GM21619 (cell line): ENCODE measurements around the gene SCYGR7.
"Not testable (repeated sequence)": the region's sequence is repeated elsewhere in the genome, so short reads cannot be mapped to it uniquely, and the experiment has no call there.

ENCODE experiments used
- ATAC-seq: cut with Tn5 transposase; IDR thresholded peaks from one replicate; pipeline ENCODE4 v1.9.1; 2021; ENCODE audit not compliant: unreplicated experiment

The SCYGR7 gene, protein sequence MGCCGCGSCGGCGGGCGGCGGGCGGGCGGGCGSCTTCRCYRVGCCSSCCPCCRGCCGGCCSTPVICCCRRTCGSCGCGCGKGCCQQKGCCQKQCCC

DNA sequence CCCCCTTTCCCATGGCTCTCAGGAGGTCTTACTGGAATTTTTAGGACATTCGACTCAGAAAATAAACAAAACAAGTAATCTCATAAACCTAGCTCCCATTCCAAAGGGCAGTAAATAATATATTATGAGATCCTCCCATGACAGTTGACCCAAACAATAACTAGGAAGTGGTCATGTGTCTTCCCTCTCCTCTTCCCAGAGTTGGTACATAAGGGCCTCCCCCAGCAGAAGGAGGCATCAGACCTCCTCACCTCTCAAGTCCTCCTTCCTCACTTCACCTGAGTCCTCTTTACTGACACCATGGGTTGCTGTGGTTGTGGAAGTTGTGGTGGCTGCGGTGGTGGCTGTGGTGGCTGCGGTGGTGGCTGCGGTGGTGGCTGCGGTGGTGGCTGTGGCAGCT, at the start of gene SCYGR7:
SCYGR7 (plus strand) TSS at position 301 of the 400 bp plus-strand sequence; CDS start at position 301, 0 bp downstream.
- ATAC-seq = no peak

DNA sequence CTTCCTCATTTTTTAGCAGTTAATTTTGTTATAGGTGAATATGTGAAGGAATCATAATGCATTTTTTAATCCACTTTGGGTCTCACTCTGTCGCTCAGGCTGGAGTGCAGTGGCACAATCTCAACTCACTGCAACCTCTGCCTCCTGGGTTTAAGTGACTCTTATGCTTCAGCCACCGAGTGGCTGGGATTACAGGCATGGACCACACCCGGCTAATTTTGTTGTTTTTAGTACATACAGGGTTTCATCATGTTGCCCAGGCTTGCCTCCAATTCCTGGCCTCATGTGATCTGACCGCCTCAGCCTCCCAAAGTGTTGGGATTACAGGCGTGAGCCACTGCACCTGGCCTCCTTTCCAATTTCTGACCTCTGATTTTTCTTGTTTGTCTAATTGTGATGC, 43.9 kb upstream of the SCYGR7 start:
- ATAC-seq = no peak

DNA sequence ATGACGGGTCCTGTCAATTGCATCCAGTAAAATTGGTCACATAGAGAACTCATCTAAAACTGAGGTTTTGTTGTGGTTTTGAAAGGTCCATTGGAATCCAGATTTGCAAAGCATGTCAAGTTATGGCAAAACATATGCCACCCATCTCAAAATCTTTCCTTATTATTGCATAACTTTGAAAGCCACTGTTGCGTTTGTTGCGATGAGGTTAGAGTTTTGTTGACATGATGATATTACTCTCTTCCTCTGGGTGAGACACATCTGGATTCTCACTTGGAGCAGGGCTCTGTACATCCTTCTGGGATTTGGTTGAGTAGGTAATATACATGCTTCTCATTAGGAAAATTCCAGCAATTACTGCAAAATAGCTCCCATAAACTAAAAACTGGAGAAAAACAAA, 40.9 kb upstream of the SCYGR7 start:
- no peak for ATAC-seq

DNA sequence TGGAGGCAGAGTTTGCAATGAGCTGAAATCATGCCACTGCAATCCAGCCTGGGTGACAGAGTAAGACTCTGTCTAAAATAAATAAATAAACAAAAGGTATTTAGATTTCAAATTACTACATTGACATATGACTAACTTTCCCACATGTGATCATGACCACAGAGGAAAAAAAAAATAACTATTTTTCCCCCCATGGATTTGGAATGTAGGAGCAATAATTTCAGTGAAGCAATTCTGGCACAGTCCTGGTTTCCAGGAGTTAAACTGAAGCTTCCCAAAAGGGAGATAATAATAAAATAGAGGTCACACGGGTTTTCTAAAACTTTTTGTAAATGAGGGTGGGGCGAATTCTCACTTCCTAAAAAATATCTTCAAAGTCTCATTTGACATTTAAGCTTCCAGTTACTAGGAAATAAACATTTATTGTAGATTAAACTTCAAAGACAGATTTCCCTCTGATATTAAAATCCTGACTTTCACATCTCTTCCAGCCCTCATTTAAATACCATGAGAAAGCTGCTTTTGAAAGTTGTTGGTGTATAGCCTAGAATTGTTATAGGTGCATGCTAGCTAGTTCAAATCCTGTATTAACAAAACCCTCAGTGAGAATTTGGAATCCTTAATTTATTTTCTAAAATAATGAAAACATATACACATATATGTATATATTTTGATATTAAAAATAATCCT, 31.0 kb upstream of the SCYGR7 start:
- ATAC-seq = no peak

DNA sequence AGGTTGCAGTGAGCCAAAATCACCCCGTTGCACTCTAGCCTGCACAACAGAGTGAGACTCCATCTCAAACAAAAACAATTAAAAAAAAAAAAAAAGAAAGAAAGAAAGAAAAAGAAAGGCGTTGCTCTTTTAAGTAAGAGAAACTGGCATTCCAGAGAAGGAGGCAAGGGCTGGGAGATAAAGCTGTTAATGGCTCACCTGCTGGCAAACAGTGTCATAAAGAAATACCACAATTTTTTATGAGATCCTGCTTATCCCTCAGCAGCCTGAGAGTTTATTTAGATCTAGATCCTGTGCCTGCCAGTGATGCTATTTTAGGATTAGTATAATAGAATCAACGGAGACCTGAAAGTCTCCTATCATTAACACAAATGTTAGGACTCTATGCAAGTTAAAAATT, 26.6 kb upstream of the SCYGR7 start:
- no peak for ATAC-seq

DNA sequence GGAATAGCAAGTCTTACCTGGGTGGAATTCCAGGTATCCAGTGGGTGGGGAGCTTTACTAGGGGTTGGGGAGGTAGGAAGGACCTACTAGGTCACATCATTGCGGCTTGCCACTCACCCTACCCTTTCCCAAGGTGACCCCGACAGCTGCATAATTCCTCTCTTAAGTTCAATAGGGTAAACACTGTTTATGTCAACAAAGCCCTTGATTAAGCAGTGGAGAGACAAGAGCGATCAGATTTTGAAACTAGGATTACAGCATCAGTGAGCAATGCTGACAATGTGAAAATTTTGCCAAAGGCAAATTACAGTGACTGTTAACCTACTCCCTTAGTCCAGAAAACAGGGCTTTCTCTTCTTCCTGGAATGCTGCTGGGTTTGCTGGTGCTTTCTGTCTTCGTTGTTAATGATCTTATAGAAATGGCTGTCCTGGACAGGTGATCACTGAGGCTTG, 24.8 kb upstream of the SCYGR7 start:
- no peak for ATAC-seq

DNA sequence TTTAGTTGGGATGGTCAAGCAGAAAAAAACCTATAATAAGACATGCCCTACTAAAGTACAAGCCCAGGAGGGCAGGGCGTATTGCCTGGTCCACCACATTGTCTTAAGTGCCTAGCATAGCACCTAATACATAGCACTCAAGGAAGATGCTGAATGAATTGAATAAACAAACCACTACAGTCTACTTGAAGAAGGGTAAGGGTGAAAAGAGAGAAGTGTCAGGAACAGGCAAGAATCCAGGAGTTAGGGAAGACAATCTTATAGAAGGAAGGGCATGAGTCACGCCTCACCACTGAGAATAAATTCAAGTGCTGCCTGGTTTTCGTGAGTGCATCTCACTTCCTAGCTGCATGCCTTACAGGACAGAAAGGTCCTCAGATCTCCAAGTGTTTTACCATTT, 24.2 kb upstream of the SCYGR7 start:
- no peak for ATAC-seq

DNA sequence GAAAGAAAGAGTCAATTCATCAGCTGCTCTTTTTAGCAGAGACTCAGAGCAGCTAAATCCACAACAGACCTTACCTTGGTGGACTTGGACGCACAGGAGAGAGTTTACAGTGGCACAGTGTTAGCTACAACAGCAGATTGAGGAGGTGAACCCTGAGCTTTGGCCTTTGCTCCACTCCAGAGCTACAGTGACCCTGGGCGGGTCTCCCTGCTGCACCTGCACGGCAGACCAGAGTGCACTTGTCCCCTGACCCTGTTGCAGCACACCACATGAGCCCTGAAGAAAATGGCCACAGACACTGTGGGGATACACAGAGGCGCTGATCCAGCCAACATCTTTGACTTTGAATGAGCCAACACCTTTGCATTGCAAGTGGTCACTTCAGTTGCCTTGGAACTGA, 21.3 kb upstream of the SCYGR7 start:
- no peak for ATAC-seq

DNA sequence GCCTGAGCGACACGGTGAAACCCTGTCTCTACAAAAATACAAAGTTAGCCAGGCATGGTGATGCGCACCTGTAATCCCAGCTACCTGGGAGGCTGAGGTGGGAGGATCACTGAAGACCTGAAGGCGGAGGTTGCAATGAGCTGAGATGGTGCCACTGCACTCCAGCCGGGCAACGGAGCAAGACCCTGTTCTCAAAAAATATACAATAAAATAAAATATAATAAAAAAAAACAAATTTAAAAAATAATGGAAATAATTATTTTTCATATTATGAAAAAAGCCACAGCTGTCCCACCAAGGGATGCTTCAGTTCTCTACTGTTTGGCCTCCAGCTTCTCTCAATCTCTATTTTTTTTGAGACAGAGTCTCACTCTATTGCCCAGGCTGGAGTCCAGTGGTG, 20.7 kb upstream of the SCYGR7 start:
- no peak for ATAC-seq

DNA sequence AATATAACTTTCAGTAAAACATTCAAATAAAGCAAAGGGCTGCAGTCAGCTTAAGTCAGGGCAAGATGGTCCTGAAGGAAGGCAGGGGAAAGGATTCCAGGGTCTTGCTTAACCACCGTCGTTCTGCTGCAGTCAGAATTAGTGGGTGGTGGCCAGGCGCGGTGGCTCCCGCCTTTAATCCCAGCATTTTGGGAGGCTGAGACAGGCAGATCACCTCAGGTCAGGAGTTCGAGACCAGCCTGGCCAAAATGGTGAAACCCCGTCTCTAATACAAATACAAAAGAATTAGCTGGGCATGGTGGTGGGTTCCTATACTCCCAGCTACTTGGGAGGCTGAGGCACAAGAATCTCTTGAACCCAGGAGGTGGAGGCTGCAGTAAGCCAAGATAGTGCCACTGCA, 17.1 kb upstream of the SCYGR7 start:
- ATAC-seq = no peak

DNA sequence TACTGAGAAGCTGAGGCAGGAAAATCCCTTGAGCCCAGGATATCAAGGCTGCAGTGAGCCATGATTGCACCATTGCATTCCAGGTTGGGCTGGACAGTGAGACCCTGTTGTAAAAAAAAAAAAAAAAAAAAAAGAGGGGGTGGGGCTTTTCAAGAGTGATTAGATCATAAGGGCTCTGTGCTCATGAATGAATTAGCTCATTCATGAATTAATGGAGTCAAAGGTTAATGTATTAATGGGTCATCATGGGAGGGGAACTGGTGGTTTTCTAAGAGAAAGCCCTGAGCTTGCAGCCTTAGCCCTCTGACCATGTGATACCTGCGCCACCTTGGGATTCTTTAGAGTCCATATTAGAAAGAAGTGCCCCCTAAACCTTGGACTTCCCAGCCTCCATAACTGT, 14.8 kb upstream of the SCYGR7 start:
- no peak for ATAC-seq

DNA sequence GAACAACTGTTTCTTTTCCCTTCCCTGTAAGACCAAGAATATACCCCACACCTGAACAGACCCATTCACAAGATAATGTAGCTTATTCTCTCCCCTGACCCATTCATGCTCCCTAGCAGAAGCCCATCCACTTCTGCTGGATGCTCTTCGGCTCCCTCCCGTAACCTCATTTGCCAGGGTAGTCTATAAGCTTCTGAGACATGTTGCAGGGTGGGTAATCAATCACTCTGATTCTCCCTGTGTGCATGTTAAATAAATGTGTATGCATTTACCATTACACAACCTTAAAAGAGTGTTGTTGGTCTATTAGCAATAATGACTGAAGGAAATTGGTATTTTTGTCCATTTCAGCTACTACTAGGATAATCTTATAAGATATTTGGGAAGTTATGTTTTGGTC, 11.6 kb upstream of the SCYGR7 start:
- ATAC-seq = no peak

DNA sequence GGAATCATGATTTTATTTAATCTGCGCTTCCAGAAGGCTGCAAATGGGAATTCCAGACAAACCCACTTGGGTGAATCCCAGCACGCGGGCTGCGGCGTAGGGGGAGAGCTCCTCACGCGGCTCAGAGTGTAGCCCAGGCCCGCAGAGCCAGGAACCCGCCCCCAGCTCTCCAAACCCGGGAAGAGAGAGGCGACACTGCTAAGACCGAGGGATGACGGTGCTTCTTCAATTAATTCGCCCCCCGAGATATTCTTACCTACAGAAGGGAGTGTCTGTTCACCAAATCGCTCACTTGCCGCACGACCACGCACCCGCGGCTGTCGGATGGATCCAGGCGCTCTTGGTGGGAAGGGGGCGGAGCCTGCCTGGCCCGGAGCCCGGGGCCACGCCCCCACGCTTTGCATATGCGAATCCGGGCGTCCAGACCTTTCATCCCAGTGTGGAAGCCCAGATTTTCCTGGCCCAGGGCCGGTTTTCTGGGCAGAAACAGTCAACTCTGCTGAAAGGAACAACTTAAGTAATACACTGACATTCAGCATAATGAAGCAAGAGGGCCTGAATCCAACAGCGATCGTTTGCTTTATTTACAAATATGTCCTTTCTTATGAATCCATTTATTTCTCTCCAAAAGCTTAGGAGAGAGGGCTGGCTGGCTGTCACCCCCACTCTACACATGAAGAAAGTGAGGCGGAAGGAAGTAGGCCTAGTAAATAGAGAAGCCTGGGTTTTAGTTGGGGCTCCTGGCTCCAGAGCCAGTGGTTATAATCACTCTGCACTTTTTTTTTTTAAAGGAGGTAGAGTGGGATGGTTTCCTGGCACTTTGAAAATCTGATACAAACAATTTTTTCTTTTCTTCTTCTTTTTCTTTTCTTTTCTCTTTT, 10.2 kb upstream of the SCYGR7 start, which contains the start of gene SLC19A3:
SLC19A3 (minus strand) TSS at position 342 of the 881 bp plus-strand sequence. CDS start 15,710 bp downstream, outside the sequence.
- no peak for ATAC-seq

DNA sequence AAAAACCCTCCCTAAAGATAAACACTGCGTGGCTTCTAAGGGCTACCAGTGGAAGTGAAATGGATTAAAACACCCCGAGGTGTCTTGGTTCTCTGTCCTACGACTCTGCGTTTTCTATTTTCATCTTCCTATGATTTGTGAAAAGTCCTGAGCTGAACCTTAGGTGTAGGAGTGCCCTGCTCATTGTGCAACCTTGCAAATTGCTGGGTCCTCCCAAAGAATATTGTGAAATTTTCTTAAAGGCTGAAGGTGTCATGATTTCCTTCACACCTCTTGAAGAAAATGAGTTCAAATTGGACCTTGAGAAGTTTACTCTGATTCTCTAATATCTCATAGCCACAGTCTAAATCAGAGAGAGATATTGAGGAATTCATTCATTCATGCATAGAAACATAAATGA, 8.5 kb upstream of the SCYGR7 start:
- ATAC-seq = no peak

DNA sequence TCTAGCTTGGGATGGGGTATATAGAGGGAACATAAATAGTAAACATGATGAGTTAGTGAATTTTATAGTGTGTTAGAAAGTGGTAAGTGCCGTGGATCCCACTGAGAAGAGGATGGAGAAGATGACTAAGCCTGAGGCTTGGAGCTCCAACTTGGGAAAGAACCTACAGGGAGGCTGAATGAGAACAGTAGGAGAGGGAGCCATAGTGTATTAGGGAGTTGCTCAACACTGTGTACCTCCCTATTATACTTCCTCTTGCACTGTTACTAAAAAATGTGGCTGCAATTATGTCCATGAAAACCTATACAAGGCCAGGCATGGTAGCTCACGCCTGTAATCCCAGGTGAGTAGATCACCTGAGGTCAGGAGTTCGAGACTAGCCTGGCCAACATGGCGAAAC, 7.5 kb upstream of the SCYGR7 start:
- no peak for ATAC-seq

DNA sequence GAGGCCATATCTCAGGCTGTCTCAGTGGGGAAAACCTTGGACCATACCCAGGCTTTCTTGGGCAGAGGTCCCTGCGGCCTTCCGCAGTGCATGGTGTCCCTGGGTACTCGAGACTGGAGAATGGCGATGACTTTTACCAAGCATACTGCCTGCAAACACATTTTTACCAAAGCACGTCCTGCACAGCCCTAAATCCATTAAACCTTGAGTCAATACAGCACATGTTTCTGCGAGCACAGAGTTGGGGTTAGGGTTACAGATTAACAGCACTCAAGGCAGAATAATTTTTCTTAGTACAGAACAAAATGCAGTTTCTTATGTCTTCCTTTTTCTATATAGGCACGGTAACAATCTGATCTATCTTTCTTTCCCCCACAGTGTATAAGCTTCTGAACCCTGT, 5.3 kb upstream of the SCYGR7 start:
- not testable (repeated sequence) for ATAC-seq

DNA sequence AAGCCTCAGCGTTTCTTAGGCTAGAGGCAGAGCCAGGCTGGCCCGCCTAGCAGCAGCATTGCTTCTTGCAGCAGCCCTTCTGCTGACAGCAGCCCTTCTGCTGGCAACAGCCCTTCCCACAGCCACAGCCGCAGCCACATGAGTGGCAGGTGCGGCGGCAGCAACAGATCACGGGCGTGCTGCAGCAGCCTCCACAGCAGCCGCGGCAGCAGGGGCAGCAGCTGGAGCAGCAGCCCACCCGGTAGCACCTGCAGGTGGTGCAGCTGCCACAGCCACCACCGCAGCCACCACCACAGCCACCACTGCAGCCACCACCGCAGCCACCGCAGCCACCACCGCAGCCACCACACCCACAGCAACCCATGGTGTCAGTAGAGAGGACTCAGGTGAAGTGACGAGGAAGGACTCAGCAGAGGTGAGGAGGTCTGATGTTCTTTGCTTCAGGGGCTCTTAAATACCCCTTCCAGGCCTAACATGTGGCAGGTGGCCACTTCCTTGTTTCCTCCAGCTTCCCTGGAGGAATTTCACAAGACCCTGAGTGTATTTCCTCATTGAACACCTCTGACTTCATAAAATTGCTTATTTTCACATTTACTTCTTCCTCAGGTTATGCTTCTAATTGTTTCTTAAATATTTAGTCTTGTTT, 3.6 kb upstream of the SCYGR7 start, which contains the start of gene SCYGR6:
SCYGR6 (minus strand) TSS at position 364 of the 646 bp plus-strand sequence; CDS start at position 364, 0 bp downstream.
- ATAC-seq = no peak

DNA sequence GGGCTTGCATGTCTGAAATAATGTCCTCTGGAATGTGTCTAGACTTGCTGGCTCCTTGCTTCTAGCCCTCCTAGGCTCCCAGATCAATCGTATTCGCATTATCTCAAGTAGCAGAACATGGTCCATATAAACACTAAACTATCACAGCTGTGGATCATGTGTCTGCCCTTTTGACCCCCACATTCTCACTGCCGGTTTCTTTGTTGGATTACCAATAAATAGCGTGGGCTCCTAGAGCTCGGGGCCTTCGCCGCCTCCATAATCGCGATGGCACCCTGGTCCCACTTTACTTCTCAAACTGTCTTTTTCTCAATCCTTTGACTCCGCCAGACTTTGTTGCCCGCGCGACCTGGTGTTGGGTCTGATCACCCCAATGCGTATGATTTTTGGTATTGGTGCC, 11.2 kb downstream of the SCYGR7 start:
- ATAC-seq = no peak

DNA sequence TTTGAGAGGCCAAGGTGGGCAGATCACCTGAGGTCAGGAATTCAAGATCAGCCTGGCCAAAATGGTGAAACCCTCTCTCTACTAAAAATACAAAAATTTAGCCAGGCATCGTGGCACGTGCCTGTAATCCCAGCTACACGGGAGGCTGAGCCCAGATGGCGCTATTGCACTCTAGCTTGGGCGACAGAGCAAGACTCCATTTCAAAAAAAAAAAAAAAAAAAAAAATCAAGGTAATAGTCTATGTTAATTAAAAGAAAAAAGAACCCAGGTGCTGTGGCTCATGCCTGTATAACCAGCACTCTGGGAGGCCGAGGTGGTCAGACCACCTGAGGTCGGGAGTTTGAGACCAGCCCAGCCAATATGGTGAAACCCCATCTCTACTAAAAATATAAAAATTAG, 12.6 kb downstream of the SCYGR7 start:
- ATAC-seq = not testable (repeated sequence)

DNA sequence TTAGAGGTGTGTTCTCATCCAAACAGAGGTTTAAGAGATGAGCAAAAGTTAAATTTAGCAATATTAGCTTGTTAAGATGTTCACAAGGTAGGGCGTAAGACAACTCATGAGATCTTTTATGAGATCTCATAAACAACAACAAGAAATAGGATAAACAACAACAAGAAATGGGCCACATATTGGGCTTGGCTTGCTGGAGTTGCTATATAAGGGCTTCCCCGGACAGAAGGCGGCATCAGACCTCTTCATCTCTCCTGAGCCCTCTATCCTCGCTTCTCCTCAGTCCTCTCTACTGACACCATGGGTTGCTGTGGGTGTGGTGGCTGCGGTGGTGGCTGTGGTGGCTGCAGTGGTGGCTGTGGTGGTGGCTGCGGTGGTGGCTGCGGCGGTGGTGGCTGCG, 17.5 kb downstream of the SCYGR7 start, which contains the start of gene SCYGR8:
SCYGR8 (plus strand) TSS at position 301 of the 400 bp plus-strand sequence; CDS start at position 301, 0 bp downstream.
- ATAC-seq = no peak

DNA sequence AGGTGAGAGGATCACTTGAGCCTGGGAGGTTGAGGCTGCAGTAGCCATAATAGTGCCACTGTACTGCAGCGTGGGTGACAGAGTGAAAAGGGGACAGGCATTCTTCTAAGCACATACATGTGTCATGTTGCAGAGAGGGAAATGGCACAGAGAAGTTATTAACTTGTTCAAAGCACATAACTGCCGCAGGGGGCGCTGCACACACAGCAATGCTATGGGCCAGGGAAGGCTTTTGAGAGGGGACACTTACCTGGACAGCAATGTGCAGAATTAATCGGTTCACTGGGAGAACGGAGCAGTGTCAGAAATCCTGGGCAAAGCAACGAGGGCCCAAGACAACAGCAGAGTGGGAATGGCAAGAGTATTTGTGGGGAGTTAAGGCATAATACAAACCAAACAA, 19.9 kb downstream of the SCYGR7 start:
- no peak for ATAC-seq
